Left forelimb (tissue), 1 donor: ENCODE data around the gene PPM1A.

Experiments
- DNase-seq: peaks from one replicate; pipeline ENCODE4 v3.0.0-alpha.2; 2018; ENCODE audit warnings: low spot score

PPM1A gene

DNA sequence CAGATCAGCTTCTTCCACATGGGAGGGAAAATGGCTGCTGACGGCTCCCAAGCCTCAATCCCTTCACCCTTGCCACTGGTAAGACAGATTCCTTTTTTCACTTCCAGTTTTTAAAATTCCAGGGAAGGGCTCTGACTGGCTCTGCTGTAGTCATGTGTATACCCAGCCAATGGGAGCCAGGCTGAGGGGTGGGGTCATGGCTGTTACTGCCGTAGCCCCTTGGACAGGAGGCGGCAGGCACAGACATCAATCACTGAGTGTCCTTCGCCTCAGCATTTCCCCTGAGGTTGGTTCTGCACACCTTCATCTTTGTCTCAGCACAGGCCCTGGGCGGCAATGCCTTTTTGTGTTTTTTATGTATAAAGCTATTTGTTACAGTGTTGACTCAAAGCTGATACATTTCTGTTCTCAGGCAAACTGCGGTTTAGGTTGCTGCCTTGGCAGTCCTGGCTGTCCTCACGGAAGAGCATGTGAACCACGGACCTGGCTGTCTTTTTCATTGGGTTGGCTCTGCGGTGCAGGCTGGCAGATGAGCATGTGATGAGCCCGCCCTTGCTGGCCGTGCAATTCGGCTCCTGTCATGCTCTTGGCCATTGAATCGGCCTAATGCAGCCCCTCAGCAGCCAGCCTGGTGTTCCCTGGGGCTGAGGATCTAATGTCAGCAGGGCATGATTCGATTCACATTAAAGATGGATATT is 74.3 kb downstream of the PPM1A start:
- DNase-seq = no peak

DNA sequence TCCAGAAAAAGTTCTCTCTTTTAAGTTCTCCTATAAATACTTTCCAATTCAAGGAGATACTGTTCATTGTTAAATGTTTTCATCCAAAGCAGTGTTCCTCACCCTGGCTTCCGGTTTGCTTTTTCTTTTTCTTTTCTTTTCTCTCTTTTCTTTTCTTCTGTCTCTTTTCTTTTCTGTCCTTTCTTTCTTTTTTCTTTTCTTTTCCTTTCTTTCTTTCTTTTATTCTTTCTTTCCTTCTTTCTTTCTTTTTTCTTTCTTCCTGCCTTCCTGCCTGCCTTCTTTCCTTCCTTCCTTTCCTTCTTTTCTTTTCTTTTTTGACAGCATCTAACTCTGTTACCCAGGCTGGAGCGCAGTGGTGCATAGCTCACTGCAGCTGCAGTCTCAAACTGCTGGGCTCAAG is 75.8 kb downstream of the PPM1A start:
- DNase-seq = no peak

DNA sequence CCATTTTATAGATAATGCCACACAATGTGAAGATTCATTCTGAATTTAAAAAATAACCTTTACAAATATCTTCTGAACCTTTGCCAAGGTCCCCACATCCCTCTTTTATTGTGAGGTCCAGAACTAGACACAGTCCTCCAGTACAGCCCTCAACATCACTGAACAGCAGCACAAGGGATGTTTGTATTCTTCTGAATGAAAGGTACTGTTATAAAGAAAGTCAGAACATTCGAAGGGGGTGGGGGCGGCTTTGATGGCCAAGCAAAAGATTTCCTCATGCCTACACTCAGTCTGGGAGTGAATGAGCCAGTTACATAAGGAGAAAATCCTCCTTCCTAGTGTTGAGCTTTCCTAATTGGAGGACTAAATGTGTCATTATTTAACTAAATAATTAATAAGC is 77.3 kb downstream of the PPM1A start:
- DNase-seq = no peak

- peak; percentile 68 for DNase-seq
These were observed 78.7 kb downstream of the PPM1A start for GRCh38 chr14:60327447-60328331.

- DNase-seq = no peak
These were observed 79.6 kb downstream of the PPM1A start for GRCh38 chr14:60328583-60328982.

DNA sequence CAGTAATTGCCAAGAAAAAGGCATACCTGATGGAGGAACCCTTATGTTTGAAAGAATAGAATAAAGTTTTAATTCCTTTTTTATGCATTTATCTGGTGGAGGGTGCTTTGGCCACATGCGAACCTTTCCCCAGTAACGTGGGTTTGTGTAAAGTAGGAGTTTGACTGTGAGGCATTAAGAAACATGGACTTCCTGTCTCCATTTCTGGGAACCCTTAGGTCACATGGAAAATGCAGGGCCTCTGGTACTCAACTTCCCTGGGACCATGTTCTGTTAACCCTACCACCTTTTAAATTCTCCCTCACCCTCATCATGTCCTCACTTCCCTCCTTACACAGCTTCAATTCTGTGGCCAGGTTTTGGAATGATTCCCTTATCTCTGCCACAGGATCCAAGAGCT is 80.3 kb downstream of the PPM1A start:
- no peak for DNase-seq

DNA sequence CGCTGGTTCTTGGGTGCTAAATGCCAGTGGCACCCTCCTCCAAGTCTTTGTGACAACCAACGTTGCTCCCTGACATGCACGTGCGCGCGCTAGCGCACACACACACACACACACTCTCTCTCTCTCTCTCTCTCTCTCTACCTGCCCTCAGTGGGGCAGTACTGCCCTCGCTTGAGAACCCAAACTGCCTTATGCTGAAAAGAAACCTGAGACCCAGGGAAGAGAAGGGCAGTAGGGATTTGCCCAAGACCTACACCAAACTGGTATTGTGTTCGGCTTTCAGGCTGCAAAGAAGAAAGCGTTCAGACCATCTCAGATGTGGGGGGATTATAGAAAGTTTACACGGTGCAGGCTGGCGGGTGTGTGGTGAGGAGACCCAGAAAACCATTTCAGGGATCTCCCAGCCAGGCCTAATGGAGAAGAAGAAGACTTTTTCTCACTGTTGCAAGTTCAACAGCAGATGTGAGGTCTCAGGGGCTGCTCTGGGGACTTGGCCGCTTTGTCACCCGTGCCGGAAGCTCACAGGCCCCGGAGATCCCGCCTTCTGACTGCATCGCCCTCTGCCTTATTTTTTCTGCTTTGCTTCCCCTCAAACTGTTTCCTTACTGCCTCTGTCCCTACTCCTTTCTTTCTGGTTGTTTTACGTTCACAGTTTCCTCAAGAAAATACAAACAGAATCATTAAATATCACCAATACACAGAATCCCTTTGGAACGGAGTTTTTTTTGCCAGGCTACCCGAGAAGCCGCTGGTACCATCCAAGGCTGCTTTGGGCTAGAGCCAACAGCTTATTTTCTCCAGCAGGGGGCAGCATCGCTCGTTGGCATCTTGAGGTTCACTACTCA is 82.4 kb downstream of the PPM1A start:
- peak; percentile 71 for DNase-seq

- no peak for DNase-seq
These were observed 83.0 kb downstream of the PPM1A start for GRCh38 chr14:60332046-60332399.

GRCh38 chr14:60332869-60333268 is 83.8 kb downstream of the PPM1A start:
- no peak for DNase-seq

DNA sequence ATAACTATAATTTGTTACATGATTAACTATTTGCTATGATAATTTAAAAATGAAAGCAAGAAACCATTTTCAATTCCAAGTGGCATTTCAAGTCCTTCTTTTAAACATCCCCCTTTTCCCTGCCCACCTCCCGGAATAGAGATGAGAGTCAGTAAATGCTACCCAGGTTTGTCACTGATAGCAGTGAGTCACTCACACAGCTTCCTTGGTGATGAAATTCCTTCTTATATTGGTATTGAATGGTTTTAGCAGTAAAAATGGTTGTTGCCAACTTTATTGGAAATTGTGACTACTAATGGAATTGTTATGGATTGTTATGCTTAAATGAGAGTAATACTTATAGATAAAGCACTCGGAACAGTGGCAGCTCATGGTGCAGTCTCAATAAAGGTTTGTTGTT is 90.5 kb downstream of the PPM1A start:
- no peak for DNase-seq

GRCh38 chr14:60343571-60344071 is 94.6 kb downstream of the PPM1A start:
- DNase-seq = no peak

DNA sequence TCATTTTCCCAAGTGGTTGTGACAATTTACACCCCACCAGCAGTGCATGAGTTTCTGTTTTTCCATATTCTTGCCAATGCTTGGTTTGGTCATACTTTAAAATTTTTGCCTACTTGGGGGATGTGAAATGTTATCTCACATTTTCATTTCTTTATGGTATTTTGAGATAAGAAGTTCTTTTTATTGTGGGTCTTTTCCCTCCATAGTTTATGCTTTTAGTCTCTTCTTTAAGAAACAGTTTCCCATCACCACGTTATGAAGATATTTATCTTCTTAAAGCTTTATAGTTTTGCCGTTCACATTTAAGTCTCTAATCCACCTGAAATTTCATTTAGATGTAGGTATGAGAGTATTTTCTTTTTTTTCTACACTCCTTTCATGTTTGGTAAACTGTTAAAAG is 95.7 kb downstream of the PPM1A start:
- no peak for DNase-seq

GRCh38 chr14:60346706-60347105 is 97.7 kb downstream of the PPM1A start:
- DNase-seq = no peak

DNA sequence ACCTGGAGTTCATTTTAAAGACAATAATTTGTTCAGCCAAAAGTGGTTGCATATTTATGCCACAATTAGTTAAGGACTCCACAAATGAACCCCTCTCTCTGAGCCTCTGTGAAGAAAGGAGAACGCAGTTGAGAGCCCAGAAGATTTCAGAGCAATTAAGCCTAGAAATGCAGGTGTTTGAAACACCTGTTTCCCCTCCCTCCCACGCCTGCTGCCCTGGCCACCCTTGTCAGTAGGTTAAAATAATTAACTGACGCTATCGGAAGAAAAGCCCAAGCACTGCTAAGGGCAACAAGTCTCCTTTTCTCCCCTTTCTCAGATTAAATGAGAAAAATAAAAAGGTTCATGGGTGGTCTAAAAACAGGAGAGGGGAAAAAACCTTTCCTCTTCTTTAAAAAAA is 99.2 kb downstream of the PPM1A start:
- no peak for DNase-seq
